SK-N-SH (cell line): ENCODE results near the gene HDAC4. TPM values are rescaled to one million over a fixed set of nuclear protein-coding genes. Genes with fewer than 3 reads are reported as not detected.

Source experiments
- CTCF ChIA-PET: fragments of 300-600, 350-600 bp; formaldehyde crosslinking; extraction: SDS; loops from one replicate; lab custom pipeline; 2021; lab: Yijun Ruan, JAX
- POLR2A ChIA-PET: fragments of 350-600 bp; sonication (Branson Sonifier 250); formaldehyde crosslinking; extraction: SDS; loops from one replicate; lab custom pipeline; 2020; ENCODE audit warnings: antibody characterized with exemption, inconsistent platforms; lab: Yijun Ruan, JAX
- DNase-seq: peaks from one replicate; pipeline ENCODE4 v3.0.0; 2012
- H2AFZ ChIP-seq: fragments of 200-600 bp; sonication (generic); 2 replicates; pipeline ENCODE4 v1.8.1; 2016; ENCODE audit warnings: antibody characterized with exemption, mild to moderate bottlenecking, low read depth
- H3F3A ChIP-seq: fragments of 200-600 bp; sonication (generic); replicated peaks from 2 replicates; pipeline ENCODE3; 2016; ENCODE audit warnings: antibody characterized with exemption, mild to moderate bottlenecking; ENCODE audit not compliant: insufficient read depth
- H3K27ac ChIP-seq, 2 experiments: fragments of 200-500 bp in 1 of 2; fragments of 200-600 bp in 1 of 2; sonication (Bioruptor generic) in 1 of 2; sonication (generic), shearing (Covaris generic) in 1 of 2; 2 replicates each; pipeline versions ENCODE4 v1.5.1 to v1.6.1; 2014 to 2016; ENCODE audit warnings: low read depth in 2 of 2, inconsistent platforms in 1 of 2, low read length in 1 of 2, mild to moderate bottlenecking in 1 of 2, mixed read lengths in 1 of 2
- H3K27me3 ChIP-seq: fragments of 200-600 bp; sonication (generic), shearing (Covaris generic); 2 replicates; pipeline ENCODE4 v1.6.1; 2016; ENCODE audit warnings: mixed run types; ENCODE audit not compliant: insufficient read depth
- H3K36me3 ChIP-seq, 2 experiments: fragments of 200-500 bp in 1 of 2; fragments of 200-600 bp in 1 of 2; sonication (Bioruptor generic) in 1 of 2; sonication (generic) in 1 of 2; replicated peaks in 1 of 2; 2 replicates each; pipeline versions ENCODE3 to v1.5.1; 2014 to 2016; ENCODE audit warnings: low read length in 1 of 2, mild to moderate bottlenecking in 1 of 2; ENCODE audit not compliant: insufficient read depth in 2 of 2, control insufficient read depth in 1 of 2
- H3K4me1 ChIP-seq, 2 experiments: fragments of 200-500 bp in 1 of 2; fragments of 200-600 bp in 1 of 2; sonication (Bioruptor generic) in 1 of 2; sonication (generic), shearing (Covaris generic) in 1 of 2; 2 replicates each; pipeline versions ENCODE4 v1.5.1 to v1.6.1; 2014 to 2016; ENCODE audit warnings: low read depth in 1 of 2, low read length in 1 of 2, mixed run types in 1 of 2; ENCODE audit not compliant: insufficient read depth in 2 of 2, control insufficient read depth in 1 of 2
- H3K4me2 ChIP-seq: fragments of 200-600 bp; sonication (generic), shearing (Covaris generic); 2 replicates; pipeline ENCODE4 v1.6.1; 2017; ENCODE audit warnings: mixed run types
- H3K4me3 ChIP-seq, 2 experiments: fragments of 200-500 bp in 1 of 2; fragments of 200-600 bp in 1 of 2; sonication (Bioruptor generic) in 1 of 2; sonication (generic), shearing (Covaris generic) in 1 of 2; 2 replicates each; pipeline versions ENCODE4 v1.5.1 to v1.8.1; 2014 to 2016; ENCODE audit warnings: low read depth in 2 of 2, inconsistent platforms in 1 of 2, low read length in 1 of 2, mild to moderate bottlenecking in 1 of 2, mixed read lengths in 1 of 2, moderate library complexity in 1 of 2
- H3K79me2 ChIP-seq: fragments of 200-600 bp; sonication (generic); 2 replicates; pipeline ENCODE4 v1.8.1; 2017; ENCODE audit warnings: mild to moderate bottlenecking; ENCODE audit not compliant: insufficient read depth
- H3K9ac ChIP-seq: fragments of 200-600 bp; sonication (generic); 2 replicates; pipeline ENCODE4 v1.6.1; 2017; ENCODE audit warnings: mixed run types
- H3K9me2 ChIP-seq: fragments of 200-600 bp; sonication (generic); 2 replicates; pipeline ENCODE4 v1.6.1; 2017; ENCODE audit warnings: mixed run types
- H3K9me3 ChIP-seq: fragments of 200-600 bp; sonication (generic); 2 replicates; pipeline ENCODE4 v1.6.1; 2017; ENCODE audit warnings: mixed run types, mild to moderate bottlenecking, moderate library complexity
- H4K20me1 ChIP-seq: fragments of 200-600 bp; sonication (generic); 2 replicates; pipeline ENCODE4 v1.6.1; 2017; ENCODE audit warnings: mild to moderate bottlenecking, mixed run types; ENCODE audit not compliant: insufficient read depth
- CHD2 ChIP-seq: fragments of 150-350 bp; IDR thresholded peaks from 2 replicates; pipeline ENCODE4 v1.6.1; 2018; ENCODE audit warnings: low read length; ENCODE audit not compliant: partially characterized antibody
- ELF1 ChIP-seq: IDR thresholded peaks from 2 replicates; pipeline ENCODE4 v1.4.0; 2012
- FOSL2 ChIP-seq: IDR thresholded peaks from 2 replicates; pipeline ENCODE4 v1.4.0; 2012; ENCODE audit warnings: low read depth, mild to moderate bottlenecking, moderate library complexity, borderline replicate concordance
- GATA2 ChIP-seq: sonication (generic); formaldehyde crosslinking; IDR thresholded peaks from 2 replicates; pipeline ENCODE4 v1.5.0; 2020; ENCODE audit warnings: mild to moderate bottlenecking, missing genetic modification reagents
- MXI1 ChIP-seq: IDR thresholded peaks from 2 replicates; pipeline ENCODE4 v1.6.1; 2012; ENCODE audit warnings: mild to moderate bottlenecking, low read depth, low read length, improper control_type of control experiment
- RAD21 ChIP-seq: IDR thresholded peaks from 2 replicates; pipeline ENCODE4 v1.6.1; 2012; ENCODE audit warnings: mild to moderate bottlenecking, low read length
- RXRA ChIP-seq: IDR thresholded peaks from 2 replicates; pipeline ENCODE4 v1.4.0; 2012; ENCODE audit warnings: low read depth, mild to moderate bottlenecking, borderline replicate concordance
- WGBS: methylation state at CpG from one replicate; pipeline ENCODE4 v1.1.6; 2017; ENCODE audit warnings: low lambda C conversion rate; 5-methylcytosine and 5-hydroxymethylcytosine counted together
- polyA plus RNA-seq, 3 experiments: library from polyadenylated mRNA; depleted of rRNA; stranded (reverse); fragments of >200 nt; gene quantifications; 2 replicates each; pipeline ENCODE4 v1.2.3, GENCODE V29; 2012
- TF ChIP-seq, protein P1 (sequence below): IDR thresholded peaks from 2 replicates; pipeline ENCODE4 v1.6.1; 2012; ENCODE audit warnings: mild to moderate bottlenecking, low read depth, low read length, moderate library complexity

Gene HDAC4
- polyA plus RNA-seq, 1 of the 3 experiments (the other 2 are of a cell fraction), result 5.5 TPM

DNA sequence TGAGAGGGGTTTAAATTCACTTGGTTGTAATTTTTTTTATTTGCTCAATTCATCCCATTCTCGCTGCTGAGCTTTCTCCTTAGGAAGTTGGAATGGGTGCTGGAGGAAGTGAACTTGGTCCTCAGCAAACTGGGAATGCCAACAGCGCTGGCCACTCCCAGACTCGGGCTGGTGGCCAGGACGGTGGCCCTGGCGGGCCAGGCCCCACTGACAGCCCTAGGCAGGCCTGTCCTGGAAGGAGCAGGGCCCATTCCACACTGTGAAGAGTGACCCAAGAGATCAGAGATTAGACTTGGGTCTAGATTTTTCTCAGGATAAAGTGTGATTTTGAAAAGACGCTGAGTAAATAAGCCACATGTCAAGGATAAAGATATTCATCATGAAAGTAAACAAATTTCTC, 132.7 kb downstream of the HDAC4 start:
- POLR2A ChIA-PET, result no interaction called here
- no peak overlapping the region for H3K4me2 ChIP-seq

DNA sequence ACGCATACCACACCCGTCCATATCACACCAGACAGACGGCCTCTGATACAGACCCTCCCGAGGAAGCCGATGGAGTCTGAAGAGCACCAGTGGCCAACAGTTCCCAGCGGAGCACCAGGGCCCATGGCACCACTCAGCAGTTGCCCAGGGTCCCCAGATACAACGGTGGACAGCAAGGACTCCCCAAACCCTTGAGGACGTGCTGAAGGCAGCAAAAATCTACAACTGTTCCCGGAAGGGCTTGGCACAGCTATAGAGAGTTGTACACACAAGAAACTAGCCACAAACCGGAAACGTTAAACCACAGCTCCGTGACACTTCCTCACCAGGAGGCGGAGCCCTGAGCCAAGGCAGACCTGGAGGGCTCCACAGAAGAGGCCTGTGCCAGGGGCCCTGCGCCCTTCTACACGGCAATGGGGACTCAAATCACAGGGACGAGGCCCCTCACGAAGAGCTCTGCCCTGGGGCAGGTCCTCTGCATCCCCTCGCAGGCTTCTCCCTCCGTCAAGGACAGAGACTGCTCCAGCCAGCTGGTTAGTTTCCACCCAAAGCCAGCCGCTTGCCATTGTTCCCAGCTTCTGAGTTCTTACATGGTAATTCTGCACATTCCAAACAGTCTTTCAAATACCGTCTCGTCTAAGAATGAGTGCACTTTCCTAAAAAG, 133.4 kb downstream of the HDAC4 start:
- H2AFZ ChIP-seq, result no peak overlapping the region
- H3K9me3 ChIP-seq, result no peaks in the 10 kb centered on the region
- no peak for DNase-seq
- WGBS, result 82% methylated on average over 13 of the region's 22 CpGs
- TF ChIP-seq RAD21, result 0 out of 2 replicates have a peak, but pooled peaks have one; percentile 5
- no peak for TF ChIP-seq RXRA
- TF ChIP-seq, protein P1, sequence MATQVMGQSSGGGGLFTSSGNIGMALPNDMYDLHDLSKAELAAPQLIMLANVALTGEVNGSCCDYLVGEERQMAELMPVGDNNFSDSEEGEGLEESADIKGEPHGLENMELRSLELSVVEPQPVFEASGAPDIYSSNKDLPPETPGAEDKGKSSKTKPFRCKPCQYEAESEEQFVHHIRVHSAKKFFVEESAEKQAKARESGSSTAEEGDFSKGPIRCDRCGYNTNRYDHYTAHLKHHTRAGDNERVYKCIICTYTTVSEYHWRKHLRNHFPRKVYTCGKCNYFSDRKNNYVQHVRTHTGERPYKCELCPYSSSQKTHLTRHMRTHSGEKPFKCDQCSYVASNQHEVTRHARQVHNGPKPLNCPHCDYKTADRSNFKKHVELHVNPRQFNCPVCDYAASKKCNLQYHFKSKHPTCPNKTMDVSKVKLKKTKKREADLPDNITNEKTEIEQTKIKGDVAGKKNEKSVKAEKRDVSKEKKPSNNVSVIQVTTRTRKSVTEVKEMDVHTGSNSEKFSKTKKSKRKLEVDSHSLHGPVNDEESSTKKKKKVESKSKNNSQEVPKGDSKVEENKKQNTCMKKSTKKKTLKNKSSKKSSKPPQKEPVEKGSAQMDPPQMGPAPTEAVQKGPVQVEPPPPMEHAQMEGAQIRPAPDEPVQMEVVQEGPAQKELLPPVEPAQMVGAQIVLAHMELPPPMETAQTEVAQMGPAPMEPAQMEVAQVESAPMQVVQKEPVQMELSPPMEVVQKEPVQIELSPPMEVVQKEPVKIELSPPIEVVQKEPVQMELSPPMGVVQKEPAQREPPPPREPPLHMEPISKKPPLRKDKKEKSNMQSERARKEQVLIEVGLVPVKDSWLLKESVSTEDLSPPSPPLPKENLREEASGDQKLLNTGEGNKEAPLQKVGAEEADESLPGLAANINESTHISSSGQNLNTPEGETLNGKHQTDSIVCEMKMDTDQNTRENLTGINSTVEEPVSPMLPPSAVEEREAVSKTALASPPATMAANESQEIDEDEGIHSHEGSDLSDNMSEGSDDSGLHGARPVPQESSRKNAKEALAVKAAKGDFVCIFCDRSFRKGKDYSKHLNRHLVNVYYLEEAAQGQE, result no peak
- TF ChIP-seq FOSL2, result no peak
- TF ChIP-seq ELF1, result no peak
- TF ChIP-seq CHD2, result no peak
- no peak for TF ChIP-seq MXI1
- no peak overlapping the region for H3K4me3 ChIP-seq
- H3K79me2 ChIP-seq, result peaks cover 20% of the 10 kb centered on the region; the same call in 1 of the 2 replicates
- H3K4me2 ChIP-seq, result no peak overlapping the region
- no peaks in the 10 kb centered on the region for H3F3A ChIP-seq
- no peaks in the 10 kb centered on the region for H4K20me1 ChIP-seq
- H3K36me3 ChIP-seq, result no peaks in the 10 kb centered on the region
- ChIA-PET CTCF (interaction anchor here (0.8 kb wide), 1 partner anchor 10 kb away, joined by 3 read pairs; no protein-coding TSS in a partner anchor), POLR2A (no interaction called here)
- no peak overlapping the region for H3K9ac ChIP-seq
- no peaks in the 10 kb centered on the region for H3K9me2 ChIP-seq
- H3K27ac ChIP-seq, result peak overlapping the region in 1 of 2 experiments; percentile 48; a peak in 1 of 4 replicates
- H3K27me3 ChIP-seq, result no peaks in the 10 kb centered on the region
- H3K4me1 ChIP-seq, result peaks cover 26 to 82% of the 10 kb centered on the region in 2 experiments; a peak in 3 of 4 replicates

More for the DNA sequence above, 132.7 kb downstream of the HDAC4 start:
- DNase-seq, result no peak
- H3K4me3 ChIP-seq, result no peak overlapping the region
- peaks cover 24 to 83% of the 10 kb centered on the region in 2 experiments; a peak in 3 of 4 replicates for H3K4me1 ChIP-seq
- H3K79me2 ChIP-seq, result peaks cover 20% of the 10 kb centered on the region; the same call in 1 of the 2 replicates
- WGBS, result 77% methylated on average over 5 of the region's 6 CpGs
- no peaks in the 10 kb centered on the region for H3K9me2 ChIP-seq
- H2AFZ ChIP-seq, result no peak overlapping the region
- peak overlapping the region in 1 of 2 experiments; percentile 43; a peak in 1 of 4 replicates for H3K27ac ChIP-seq
- no peak overlapping the region for H3K9ac ChIP-seq
- H4K20me1 ChIP-seq, result no peaks in the 10 kb centered on the region
- no peaks in the 10 kb centered on the region for H3K36me3 ChIP-seq
- no peak for TF ChIP-seq RXRA
- 0 out of 2 replicates have a peak, but pooled peaks have one; percentile 15 for TF ChIP-seq GATA2 (CRISPR knock-in tag)
- H3K27me3 ChIP-seq, result no peaks in the 10 kb centered on the region
- H3K9me3 ChIP-seq, result no peaks in the 10 kb centered on the region
- no peaks in the 10 kb centered on the region for H3F3A ChIP-seq
- CTCF ChIA-PET, result no interaction called here
